ENCODE results near the gene SLC35B4. TPM values are rescaled to one million over a fixed set of nuclear protein-coding genes. Genes with fewer than 3 reads are reported as not detected.

SLC35B4 gene
- total and polyA plus RNA-seq, 7 donors, result 2.4 to 9.4 (median 6.1) TPM

DNA sequence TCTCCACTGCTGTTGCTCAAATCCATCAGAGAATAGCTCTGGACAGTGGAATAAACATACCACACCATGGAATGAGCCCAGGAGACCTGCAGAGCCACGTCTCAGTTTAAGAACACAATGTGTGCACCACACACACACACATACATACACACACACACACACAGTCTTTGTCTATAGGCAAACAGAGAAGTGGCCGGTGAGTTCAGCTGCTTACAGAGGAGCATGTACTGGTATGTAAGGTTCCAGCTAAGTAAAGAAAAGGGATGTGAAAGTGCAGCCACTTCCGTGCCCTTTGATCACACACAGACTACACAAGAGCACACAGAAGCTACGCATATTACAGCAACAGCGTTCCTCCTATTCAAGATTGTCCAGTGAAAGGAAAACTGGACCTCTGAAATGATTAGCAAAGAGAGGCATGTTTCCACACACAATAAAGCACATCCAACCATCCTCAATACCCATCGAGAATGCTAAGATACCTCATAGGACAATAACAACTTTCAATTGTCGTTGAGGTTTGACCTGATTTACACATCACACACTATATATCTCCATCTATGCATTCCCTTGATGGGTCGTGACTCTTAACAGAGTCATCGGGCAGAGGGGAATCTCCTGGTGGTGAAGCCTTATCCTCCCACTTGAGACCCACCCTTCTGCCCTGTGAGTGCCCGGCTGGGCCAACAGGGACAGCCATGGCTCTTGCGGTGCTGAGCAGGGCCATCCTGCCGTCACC is 23.6 kb downstream of the SLC35B4 start:
- Histone ChIP-seq H3K4me3 (no peak overlapping the region), H3K36me3 (peaks cover 0 to 39% (median 21%) of the 10 kb centered on the region in 4 donors), H3K4me1 (peaks cover 0 to 26% (median 11%) of the 10 kb centered on the region in 4 donors), H3K9me3 (no peaks in the 10 kb centered on the region), H3K27me3 (no peaks in the 10 kb centered on the region), H3K27ac (no peak overlapping the region)
- DNase-seq, result peak; percentile 65
- intact Hi-C loops (cut with DNase I), result no loop called here
- TF ChIP-seq POLR2A (IDR thresholded peaks at IDR 0.05) (no peak), EP300 (IDR thresholded peaks at IDR 0.05) (no peak), POLR2AphosphoS5 (IDR thresholded peaks at IDR 0.05) (no peak)
- TF ChIP-seq, protein P1, sequence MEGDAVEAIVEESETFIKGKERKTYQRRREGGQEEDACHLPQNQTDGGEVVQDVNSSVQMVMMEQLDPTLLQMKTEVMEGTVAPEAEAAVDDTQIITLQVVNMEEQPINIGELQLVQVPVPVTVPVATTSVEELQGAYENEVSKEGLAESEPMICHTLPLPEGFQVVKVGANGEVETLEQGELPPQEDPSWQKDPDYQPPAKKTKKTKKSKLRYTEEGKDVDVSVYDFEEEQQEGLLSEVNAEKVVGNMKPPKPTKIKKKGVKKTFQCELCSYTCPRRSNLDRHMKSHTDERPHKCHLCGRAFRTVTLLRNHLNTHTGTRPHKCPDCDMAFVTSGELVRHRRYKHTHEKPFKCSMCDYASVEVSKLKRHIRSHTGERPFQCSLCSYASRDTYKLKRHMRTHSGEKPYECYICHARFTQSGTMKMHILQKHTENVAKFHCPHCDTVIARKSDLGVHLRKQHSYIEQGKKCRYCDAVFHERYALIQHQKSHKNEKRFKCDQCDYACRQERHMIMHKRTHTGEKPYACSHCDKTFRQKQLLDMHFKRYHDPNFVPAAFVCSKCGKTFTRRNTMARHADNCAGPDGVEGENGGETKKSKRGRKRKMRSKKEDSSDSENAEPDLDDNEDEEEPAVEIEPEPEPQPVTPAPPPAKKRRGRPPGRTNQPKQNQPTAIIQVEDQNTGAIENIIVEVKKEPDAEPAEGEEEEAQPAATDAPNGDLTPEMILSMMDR (IDR thresholded peaks at IDR 0.05), result no peak
- WGBS, 2 donors, result 69 to 70% methylated on average over 12 of the region's 12 CpGs

DNA sequence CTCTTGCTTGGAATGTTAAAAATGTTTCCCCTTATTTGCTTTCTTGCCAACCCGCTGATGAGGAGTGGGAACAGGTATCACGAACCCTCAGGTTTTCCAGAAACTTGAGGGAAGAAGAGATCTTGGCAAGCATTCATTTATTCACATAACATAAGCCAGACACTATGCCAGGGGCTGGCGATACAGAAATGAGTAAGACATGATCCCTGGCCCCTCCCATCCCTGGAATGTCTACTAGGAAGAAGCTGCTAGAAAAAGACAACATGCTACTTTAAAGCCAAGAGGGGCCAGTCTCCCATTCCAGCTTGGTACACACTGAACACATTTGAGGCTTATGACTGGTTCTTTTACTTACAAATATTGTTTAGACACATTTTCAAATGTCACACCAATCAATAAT is 26.4 kb downstream of the SLC35B4 start:
- no peak for DNase-seq
- Histone ChIP-seq H3K27ac (no peak overlapping the region), H3K9me3 (no peaks in the 10 kb centered on the region), H3K27me3 (no peaks in the 10 kb centered on the region), H3K4me1 (peaks cover 0 to 22% (median 9%) of the 10 kb centered on the region in 4 donors), H3K4me3 (no peak overlapping the region), H3K36me3 (peaks cover 0 to 25% (median 13%) of the 10 kb centered on the region in 4 donors)
- TF ChIP-seq POLR2AphosphoS5 (IDR thresholded peaks at IDR 0.05), result no peak
- no peak for TF ChIP-seq POLR2A (IDR thresholded peaks at IDR 0.05)
- TF ChIP-seq, protein P1 (IDR thresholded peaks at IDR 0.05), result no peak
- no peak for TF ChIP-seq EP300 (IDR thresholded peaks at IDR 0.05)
- intact Hi-C loops (cut with DNase I), result no loop called here
- WGBS, 2 donors, result 88 to 90% methylated on average over 3 of the region's 3 CpGs

DNA sequence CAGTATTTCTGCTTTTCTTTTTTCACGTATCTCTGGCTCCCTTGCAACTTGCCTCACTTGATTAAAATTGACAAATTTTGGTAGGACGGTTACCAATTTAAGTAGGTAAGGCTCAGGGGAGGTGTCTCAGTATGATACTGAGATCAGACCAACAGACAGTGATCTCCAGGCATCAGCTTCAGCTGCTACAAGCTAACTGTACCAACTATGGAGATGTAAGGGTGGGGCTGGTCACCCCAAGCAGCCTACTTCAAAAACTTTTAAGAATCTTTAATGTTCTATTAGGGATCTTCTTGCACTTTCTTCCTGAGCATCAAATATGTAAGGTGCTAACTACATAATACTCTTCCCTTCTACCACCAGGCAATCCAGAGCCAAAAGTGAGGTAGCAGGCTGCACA is 26.9 kb downstream of the SLC35B4 start:
- Histone ChIP-seq H3K27me3 (no peaks in the 10 kb centered on the region), H3K9me3 (no peaks in the 10 kb centered on the region), H3K36me3 (peaks cover 0 to 21% (median 9%) of the 10 kb centered on the region in 4 donors), H3K4me1 (peaks cover 0 to 22% (median 9%) of the 10 kb centered on the region in 4 donors), H3K27ac (no peak overlapping the region), H3K4me3 (no peak overlapping the region)
- intact Hi-C loops (cut with DNase I), result no loop called here
- no peak for TF ChIP-seq POLR2A (IDR thresholded peaks at IDR 0.05)
- 84 to 89% methylated on average over 2 of the region's 2 CpGs for WGBS, 2 donors
- no peak for DNase-seq

DNA sequence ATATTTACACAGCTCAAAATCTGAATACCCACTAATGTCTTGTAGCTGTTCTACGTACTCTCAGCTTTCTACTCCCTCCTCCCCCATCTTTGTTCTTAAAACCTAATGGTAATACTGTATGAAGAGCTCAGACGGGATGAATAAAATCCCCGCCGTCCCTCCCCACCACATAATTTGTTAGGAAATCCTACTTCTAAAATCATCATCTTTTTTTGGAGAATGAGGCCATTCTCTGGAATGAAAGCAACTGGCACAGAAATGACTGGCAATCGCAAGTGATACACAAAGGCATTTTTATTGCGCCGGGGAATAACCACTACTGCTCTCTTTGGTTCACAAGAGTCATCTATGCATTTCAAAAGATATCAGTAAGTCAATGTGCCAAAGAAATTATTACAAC is 27.3 kb downstream of the SLC35B4 start:
- H3K4me3 ChIP-seq, result no peak overlapping the region
- no peak overlapping the region for H3K27ac ChIP-seq
- TF ChIP-seq POLR2AphosphoS5 (IDR thresholded peaks at IDR 0.05), result no peak
- TF ChIP-seq EP300 (IDR thresholded peaks at IDR 0.05), result no peak
- TF ChIP-seq POLR2A (IDR thresholded peaks at IDR 0.05), result no peak
- TF ChIP-seq, protein P1 (IDR thresholded peaks at IDR 0.05), result no peak
- no peaks in the 10 kb centered on the region for H3K27me3 ChIP-seq
- peaks cover 0 to 22% (median 9%) of the 10 kb centered on the region in 4 donors for H3K4me1 ChIP-seq
- DNase-seq, result no peak
- 76 to 86% methylated on average over 7 of the region's 7 CpGs for WGBS, 2 donors
- intact Hi-C loops (cut with DNase I), result no loop called here
- H3K36me3 ChIP-seq, result peaks cover 0 to 17% (median 5%) of the 10 kb centered on the region in 4 donors
- H3K9me3 ChIP-seq, result no peaks in the 10 kb centered on the region

DNA sequence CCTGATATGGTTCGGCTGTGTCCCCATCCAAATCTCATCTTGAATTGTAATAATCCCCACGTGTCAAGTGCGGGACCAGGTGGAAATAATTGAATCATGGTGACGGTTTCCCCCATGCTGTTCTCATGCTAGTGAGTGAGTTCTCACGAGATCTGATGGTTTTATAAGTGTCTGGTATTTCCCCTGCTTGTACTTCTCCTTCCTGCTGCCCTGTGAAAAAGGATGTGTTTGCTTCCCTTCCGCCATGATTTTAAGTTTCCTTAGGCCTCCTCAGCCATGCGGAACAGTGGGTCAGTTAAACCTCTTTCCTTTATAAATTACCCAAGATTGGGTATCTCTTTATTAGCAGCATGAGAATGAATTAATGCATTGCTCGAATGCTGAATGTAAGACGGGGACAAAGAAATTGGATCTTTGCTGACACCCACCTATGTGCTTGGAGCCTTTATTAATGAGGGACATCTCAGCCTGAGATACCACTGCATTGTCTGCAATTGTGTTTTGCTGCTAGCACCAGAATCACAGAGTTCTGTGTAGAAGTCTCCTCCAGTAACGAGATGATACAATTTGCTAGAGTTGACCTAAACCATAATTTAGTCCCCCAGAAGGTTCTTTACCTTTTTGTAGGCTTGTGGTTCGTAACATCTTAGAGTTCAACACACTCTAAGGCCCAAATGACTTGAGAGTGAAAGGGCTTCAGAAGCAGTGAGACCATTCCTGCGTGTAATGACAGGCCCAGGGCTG is 28.6 kb downstream of the SLC35B4 start:
- H3K27me3 ChIP-seq, result no peaks in the 10 kb centered on the region
- H3K27ac ChIP-seq, result no peak overlapping the region
- TF ChIP-seq, protein P1 (IDR thresholded peaks at IDR 0.05), result no peak
- no peak for TF ChIP-seq POLR2AphosphoS5 (IDR thresholded peaks at IDR 0.05)
- TF ChIP-seq EP300 (IDR thresholded peaks at IDR 0.05), result no peak
- TF ChIP-seq POLR2A (IDR thresholded peaks at IDR 0.05), result no peak
- WGBS, 2 donors, result 82 to 92% methylated on average over 12 of the region's 12 CpGs
- intact Hi-C loops (cut with DNase I), result no loop called here
- peaks cover 0 to 22% (median 9%) of the 10 kb centered on the region in 4 donors for H3K4me1 ChIP-seq
- peaks cover 0 to 4% (median 0%) of the 10 kb centered on the region in 4 donors for H3K36me3 ChIP-seq
- DNase-seq, result no peak
- H3K4me3 ChIP-seq, result no peak overlapping the region
- no peaks in the 10 kb centered on the region for H3K9me3 ChIP-seq

Measured in sigmoid colon (tissue), 7 donors.